DND-41 (cell line): ENCODE measurements around the gene SCGB1C1.

Source experiments
- ATAC-seq: fragments of 200-7000 bp; cut with Tn5 transposase; 3 replicates; pipeline ENCODE4 v1.9.1; 2021; ENCODE audit warnings: low read depth; ENCODE audit not compliant: insufficient read depth
- DNase-seq: peaks from one replicate; pipeline ENCODE4 v3.0.0-alpha.2; 2020
- H2AFZ ChIP-seq: 2 replicates; pipeline ENCODE4 v1.6.0; 2012; ENCODE audit warnings: low read depth, low read length
- H3K27ac ChIP-seq: 2 replicates; pipeline ENCODE4 v1.5.1; 2012; ENCODE audit warnings: low read length, inconsistent platforms
- H3K27me3 ChIP-seq: fragments of 200-600 bp; sonication (generic); 2 replicates; pipeline ENCODE4 v1.6.0; 2012; ENCODE audit warnings: low read length, mild to moderate bottlenecking, inconsistent platforms; ENCODE audit not compliant: insufficient read depth, poor library complexity
- H3K36me3 ChIP-seq: 2 replicates; pipeline ENCODE4 v1.5.1; 2012; ENCODE audit warnings: low read length, inconsistent platforms; ENCODE audit not compliant: insufficient read depth
- H3K4me1 ChIP-seq: 2 replicates; pipeline ENCODE4 v1.5.1; 2012; ENCODE audit warnings: mild to moderate bottlenecking, low read length; ENCODE audit not compliant: insufficient read depth
- H3K4me2 ChIP-seq: 2 replicates; pipeline ENCODE4 v1.6.0; 2012; ENCODE audit warnings: mild to moderate bottlenecking, moderate library complexity, low read length, inconsistent platforms; ENCODE audit not compliant: insufficient read depth
- H3K4me3 ChIP-seq, 2 experiments: fragments of 200-600 bp in 1 of 2; shearing (Covaris generic) in 1 of 2; 2 replicates each; pipeline ENCODE4 v1.5.1; 2012 to 2016; ENCODE audit warnings: inconsistent platforms in 2 of 2, low read length in 2 of 2, mild to moderate bottlenecking in 2 of 2, low read depth in 1 of 2, moderate library complexity in 1 of 2
- H3K79me2 ChIP-seq: 2 replicates; pipeline ENCODE4 v1.6.0; 2012; ENCODE audit warnings: low read length, inconsistent platforms; ENCODE audit not compliant: insufficient read depth
- H3K9ac ChIP-seq: 2 replicates; pipeline ENCODE4 v1.6.0; 2012; ENCODE audit warnings: low read depth, mild to moderate bottlenecking, inconsistent platforms, low read length, moderate library complexity
- H3K9me3 ChIP-seq: 2 replicates; pipeline ENCODE4 v1.5.1; 2012; ENCODE audit warnings: low read length, moderate library complexity, mild to moderate bottlenecking, inconsistent platforms; ENCODE audit not compliant: insufficient read depth, severe bottlenecking
- H4K20me1 ChIP-seq: 2 replicates; pipeline ENCODE4 v1.6.0; 2012; ENCODE audit warnings: low read length; ENCODE audit not compliant: insufficient read depth
- EZH2 ChIP-seq: IDR thresholded peaks from 3 replicates; pipeline ENCODE4 v1.6.1; 2012; ENCODE audit warnings: borderline replicate concordance, low read depth, mild to moderate bottlenecking, moderate library complexity, low read length, inconsistent platforms; ENCODE audit not compliant: severe bottlenecking
- TF ChIP-seq, protein P1 (sequence below): IDR thresholded peaks from 2 replicates; pipeline ENCODE4 v1.5.1; 2012; ENCODE audit warnings: borderline replicate concordance, low read length, moderate library complexity, mild to moderate bottlenecking; ENCODE audit not compliant: poor library complexity, severe bottlenecking; ENCODE audit errors: extremely low read depth

SCGB1C1 gene

DNA sequence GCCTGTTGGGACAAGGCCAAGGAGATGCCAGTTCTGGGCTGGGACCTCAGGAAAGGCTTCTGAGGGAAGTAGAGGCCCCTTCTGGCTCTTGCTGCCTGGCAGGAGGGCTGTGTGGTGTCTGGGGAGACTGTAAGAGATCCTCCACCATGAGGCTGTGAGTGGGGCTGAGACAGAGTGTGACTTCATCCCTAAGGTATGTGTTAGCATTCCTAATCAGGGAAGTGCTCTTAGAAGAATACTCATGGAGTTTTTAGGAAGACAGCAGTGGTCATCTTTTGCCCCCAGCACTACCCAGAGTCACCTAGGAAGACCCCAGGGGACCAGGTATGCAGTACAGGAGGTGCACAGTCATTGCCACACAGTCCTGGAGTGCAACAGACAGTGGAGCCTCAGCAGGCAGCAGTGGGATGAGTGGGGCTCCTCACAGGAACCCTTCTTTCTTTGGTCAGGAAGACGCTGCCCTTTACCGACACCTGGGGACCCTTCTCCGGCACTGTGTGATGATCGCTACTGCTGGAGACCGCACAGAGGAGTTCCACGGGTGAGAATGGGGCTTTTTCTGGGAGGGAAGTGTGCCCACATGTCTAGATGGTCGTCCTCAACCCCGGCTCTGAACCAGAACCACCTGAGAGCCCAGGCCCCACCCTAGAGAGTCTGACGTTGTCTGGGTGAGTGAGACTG is 17.4 kb downstream of the SCGB1C1 start:
- H3K27ac ChIP-seq: peak overlapping the region; percentile 96; the same call in 1 of the 2 replicates
- DNase-seq: no peak
- peak overlapping the region in 1 of 2 experiments; percentile 89; a peak in 2 of 4 replicates for H3K4me3 ChIP-seq
- H3K79me2 ChIP-seq: peaks cover 56% of the 10 kb centered on the region
- peaks cover 62% of the 10 kb centered on the region for H4K20me1 ChIP-seq
- peaks cover 46% of the 10 kb centered on the region for H3K4me1 ChIP-seq
- peaks cover 69% of the 10 kb centered on the region for H3K36me3 ChIP-seq
- TF ChIP-seq, protein P1, sequence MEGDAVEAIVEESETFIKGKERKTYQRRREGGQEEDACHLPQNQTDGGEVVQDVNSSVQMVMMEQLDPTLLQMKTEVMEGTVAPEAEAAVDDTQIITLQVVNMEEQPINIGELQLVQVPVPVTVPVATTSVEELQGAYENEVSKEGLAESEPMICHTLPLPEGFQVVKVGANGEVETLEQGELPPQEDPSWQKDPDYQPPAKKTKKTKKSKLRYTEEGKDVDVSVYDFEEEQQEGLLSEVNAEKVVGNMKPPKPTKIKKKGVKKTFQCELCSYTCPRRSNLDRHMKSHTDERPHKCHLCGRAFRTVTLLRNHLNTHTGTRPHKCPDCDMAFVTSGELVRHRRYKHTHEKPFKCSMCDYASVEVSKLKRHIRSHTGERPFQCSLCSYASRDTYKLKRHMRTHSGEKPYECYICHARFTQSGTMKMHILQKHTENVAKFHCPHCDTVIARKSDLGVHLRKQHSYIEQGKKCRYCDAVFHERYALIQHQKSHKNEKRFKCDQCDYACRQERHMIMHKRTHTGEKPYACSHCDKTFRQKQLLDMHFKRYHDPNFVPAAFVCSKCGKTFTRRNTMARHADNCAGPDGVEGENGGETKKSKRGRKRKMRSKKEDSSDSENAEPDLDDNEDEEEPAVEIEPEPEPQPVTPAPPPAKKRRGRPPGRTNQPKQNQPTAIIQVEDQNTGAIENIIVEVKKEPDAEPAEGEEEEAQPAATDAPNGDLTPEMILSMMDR: no peak
- no peak for TF ChIP-seq EZH2
- H2AFZ ChIP-seq: no peak overlapping the region
- peak overlapping the region; percentile 91 for H3K9ac ChIP-seq
- ATAC-seq: no peak
- no peaks in the 10 kb centered on the region for H3K9me3 ChIP-seq
- H3K4me2 ChIP-seq: peak overlapping the region; percentile 89
- H3K27me3 ChIP-seq: no peaks in the 10 kb centered on the region

DNA sequence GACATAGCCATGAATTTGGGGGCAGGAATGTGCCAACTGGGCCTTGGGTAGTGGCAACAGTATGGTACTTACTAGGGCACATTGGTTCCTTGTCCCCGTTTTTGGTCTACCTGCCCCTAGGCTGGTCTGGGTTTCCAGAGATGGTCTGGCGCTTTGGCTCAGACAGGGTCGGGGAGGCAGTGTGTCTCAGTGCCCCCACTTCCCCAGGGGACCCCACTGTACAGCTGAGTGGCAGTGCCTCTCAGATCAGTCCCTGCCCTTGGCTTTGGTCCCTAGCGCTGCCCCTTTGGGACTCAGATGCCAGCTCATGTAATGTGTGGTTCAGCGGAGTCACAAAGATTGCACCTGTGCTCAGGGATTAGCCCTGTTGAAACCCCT is 17.9 kb downstream of the SCGB1C1 start:
- Histone ChIP-seq H3K27ac (no peak overlapping the region), H3K79me2 (peaks cover 50% of the 10 kb centered on the region), H3K9me3 (no peaks in the 10 kb centered on the region), H3K4me3 (no peak overlapping the region), H3K9ac (peak overlapping the region; percentile 91; the same call in 1 of the 2 replicates), H3K4me1 (peaks cover 40% of the 10 kb centered on the region), H3K27me3 (no peaks in the 10 kb centered on the region), H3K4me2 (peak overlapping the region; percentile 89; the same call in 1 of the 2 replicates), H2AFZ (no peak overlapping the region), H3K36me3 (peaks cover 69% of the 10 kb centered on the region), H4K20me1 (peaks cover 60% of the 10 kb centered on the region)
- no peak for TF ChIP-seq EZH2
- no peak for DNase-seq
- ATAC-seq: no peak

GRCh38 chr11:211295-211694 is 18.4 kb downstream of the SCGB1C1 start:
- TF ChIP-seq EZH2: no peak
- TF ChIP-seq, protein P1: no peak
- DNase-seq (no peak), ATAC-seq (no peak)
- 0 out of 2 replicates have a peak overlapping the region, but pooled peaks have one; percentile 89 for H3K4me2 ChIP-seq
- peaks cover 55% of the 10 kb centered on the region for H4K20me1 ChIP-seq
- H3K79me2 ChIP-seq: peaks cover 45% of the 10 kb centered on the region
- H3K9ac ChIP-seq: no peak overlapping the region; the same call in 1 of the 2 replicates
- peak overlapping the region; percentile 35; the same call in 1 of the 2 replicates for H3K27ac ChIP-seq
- no peaks in the 10 kb centered on the region for H3K9me3 ChIP-seq
- H2AFZ ChIP-seq: no peak overlapping the region
- peaks cover 74% of the 10 kb centered on the region for H3K36me3 ChIP-seq
- H3K4me1 ChIP-seq: peaks cover 35% of the 10 kb centered on the region
- no peaks in the 10 kb centered on the region for H3K27me3 ChIP-seq
- no peak overlapping the region for H3K4me3 ChIP-seq

DNA sequence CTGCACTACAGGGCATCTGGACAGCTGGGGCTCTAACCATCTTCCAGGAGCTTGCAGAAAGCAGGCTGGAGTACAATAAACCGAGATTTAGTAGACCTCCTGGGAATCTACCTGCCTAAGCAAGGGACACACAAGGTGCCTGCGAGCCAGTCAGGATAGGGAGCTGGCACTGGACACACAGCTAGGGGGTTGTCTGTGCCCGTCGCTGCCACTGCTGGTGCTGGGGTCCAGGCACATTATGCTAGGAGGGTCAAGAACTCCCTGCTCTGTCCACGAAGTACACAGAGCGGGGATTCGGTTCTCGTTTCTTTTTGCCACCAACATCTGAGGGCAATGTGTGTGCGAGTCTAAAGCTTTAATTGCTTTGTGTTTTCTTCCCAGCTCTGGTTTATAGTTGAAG is 18.9 kb downstream of the SCGB1C1 start:
- Histone ChIP-seq H3K27ac (no peak overlapping the region), H3K4me1 (peaks cover 31% of the 10 kb centered on the region), H3K4me3 (no peak overlapping the region), H3K27me3 (no peaks in the 10 kb centered on the region), H4K20me1 (peaks cover 51% of the 10 kb centered on the region), H3K4me2 (no peak overlapping the region), H3K36me3 (peaks cover 75% of the 10 kb centered on the region), H3K79me2 (peaks cover 41% of the 10 kb centered on the region), H2AFZ (no peak overlapping the region), H3K9ac (no peak overlapping the region), H3K9me3 (no peaks in the 10 kb centered on the region)
- TF ChIP-seq EZH2: no peak
- TF ChIP-seq, protein P1: no peak
- ATAC-seq: no peak
- no peak for DNase-seq
